Memory B cell (primary cell): ENCODE measurements around the gene KCNT2.
"Not testable (repeated sequence)": the region's sequence is repeated elsewhere in the genome, so short reads cannot be mapped to it uniquely, and the experiment has no call there.

Experiments
- ATAC-seq: fragments of 150-1000 bp; cut with Tn5 transposase; 2 replicates; pipeline ENCODE4 v1.10.0; 2021; ENCODE audit warnings: low read depth, mild to moderate bottlenecking, moderate library complexity
- DNase-seq, 2 donors: peaks; one replicate each; pipeline ENCODE4 v3.0.0; 2022; ENCODE audit warnings: low spot score in 2 of 2
- H3K27ac Mint-ChIP-seq: one replicate; pipeline ENCODE4 v1.8.0; 2022; ENCODE audit warnings: mild to moderate bottlenecking, moderate library complexity, mixed read lengths
- H3K27me3 Mint-ChIP-seq: one replicate; pipeline ENCODE4 v1.8.0; 2022; ENCODE audit warnings: mixed read lengths
- H3K36me3 Mint-ChIP-seq: one replicate; pipeline ENCODE4 v1.8.0; 2022; ENCODE audit warnings: mild to moderate bottlenecking, mixed read lengths
- H3K4me1 Mint-ChIP-seq: one replicate; pipeline ENCODE4 v1.8.0; 2022; ENCODE audit warnings: mixed read lengths
- H3K4me3 Mint-ChIP-seq: one replicate; pipeline ENCODE4 v1.8.0; 2022; ENCODE audit warnings: mild to moderate bottlenecking, moderate library complexity, mixed read lengths
- H3K9me3 Mint-ChIP-seq: one replicate; pipeline ENCODE4 v1.8.0; 2022; ENCODE audit warnings: mixed read lengths

KCNT2 gene

GRCh38 chr1:196516373-196516772 lies 91.9 kb downstream of the KCNT2 start:
- ATAC-seq, result no peak
- Mint-ChIP-seq H3K36me3 (no peaks in the 10 kb centered on the region), H3K27ac (no peak overlapping the region)

GRCh38 chr1:196515904-196516303 lies 92.3 kb downstream of the KCNT2 start:
- Mint-ChIP-seq H3K9me3 (peaks cover 7% of the 10 kb centered on the region), H3K4me1 (no peaks in the 10 kb centered on the region), H3K4me3 (no peak overlapping the region), H3K36me3 (no peaks in the 10 kb centered on the region), H3K27me3 (no peaks in the 10 kb centered on the region), H3K27ac (no peak overlapping the region)
- ATAC-seq (no peak), DNase-seq (no peak)

More at GRCh38 chr1:196516373-196516772, 91.9 kb downstream of the KCNT2 start:
- Mint-ChIP-seq H3K4me1 (no peaks in the 10 kb centered on the region), H3K9me3 (peaks cover 7% of the 10 kb centered on the region), H3K4me3 (no peak overlapping the region), H3K27me3 (no peaks in the 10 kb centered on the region)
- no peak for DNase-seq

DNA sequence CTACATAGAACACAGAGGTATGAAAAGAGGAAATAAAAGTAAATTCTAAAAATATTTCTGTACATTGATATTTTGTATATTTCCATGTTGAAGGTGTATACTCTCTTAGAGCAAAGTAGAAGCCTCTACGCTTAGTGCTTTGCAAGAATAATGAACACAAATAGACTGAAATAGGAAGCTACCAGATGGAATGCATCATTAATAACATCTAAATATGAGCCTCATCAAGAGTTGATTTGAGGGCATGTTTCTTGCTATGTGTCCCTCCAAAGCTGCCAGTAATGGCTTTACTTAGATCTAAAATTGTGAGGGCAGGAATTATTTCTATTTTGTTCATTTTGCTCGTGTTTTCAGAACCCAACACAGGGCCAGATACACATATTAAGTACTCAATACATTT lies 94.4 kb downstream of the KCNT2 start:
- H3K27ac Mint-ChIP-seq, result no peak overlapping the region
- H3K36me3 Mint-ChIP-seq, result no peaks in the 10 kb centered on the region
- H3K4me3 Mint-ChIP-seq, result no peak overlapping the region
- H3K4me1 Mint-ChIP-seq, result no peaks in the 10 kb centered on the region
- no peak for ATAC-seq
- H3K9me3 Mint-ChIP-seq, result peaks cover 5% of the 10 kb centered on the region
- DNase-seq, result no peak
- H3K27me3 Mint-ChIP-seq, result no peaks in the 10 kb centered on the region

GRCh38 chr1:196510451-196510850 lies 97.8 kb downstream of the KCNT2 start:
- Mint-ChIP-seq H3K4me1 (no peaks in the 10 kb centered on the region), H3K27me3 (no peaks in the 10 kb centered on the region), H3K27ac (no peak overlapping the region), H3K36me3 (no peaks in the 10 kb centered on the region), H3K4me3 (no peak overlapping the region), H3K9me3 (peaks cover 4% of the 10 kb centered on the region)
- no peak for ATAC-seq
- no peak for DNase-seq

DNA sequence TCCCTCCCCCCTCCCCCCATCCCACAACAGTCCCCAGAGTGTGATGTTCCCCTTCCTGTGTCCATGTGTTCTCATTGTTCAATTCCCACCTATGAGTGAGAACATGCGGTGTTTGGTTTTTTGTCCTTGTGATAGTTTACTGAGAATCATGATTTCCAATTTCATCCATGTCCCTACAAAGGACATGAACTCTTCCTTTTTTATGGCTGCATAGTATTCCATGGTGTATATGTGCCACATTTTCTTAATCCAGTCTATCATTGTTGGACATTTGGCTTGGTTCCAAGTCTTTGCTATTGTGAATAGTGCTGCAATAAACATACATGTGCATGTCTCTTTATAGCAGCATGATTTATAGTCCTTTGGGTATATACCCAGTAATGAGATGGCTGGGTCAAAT lies 104.0 kb downstream of the KCNT2 start:
- H3K27ac Mint-ChIP-seq, H3K27me3 Mint-ChIP-seq: not testable (repeated sequence)

DNA sequence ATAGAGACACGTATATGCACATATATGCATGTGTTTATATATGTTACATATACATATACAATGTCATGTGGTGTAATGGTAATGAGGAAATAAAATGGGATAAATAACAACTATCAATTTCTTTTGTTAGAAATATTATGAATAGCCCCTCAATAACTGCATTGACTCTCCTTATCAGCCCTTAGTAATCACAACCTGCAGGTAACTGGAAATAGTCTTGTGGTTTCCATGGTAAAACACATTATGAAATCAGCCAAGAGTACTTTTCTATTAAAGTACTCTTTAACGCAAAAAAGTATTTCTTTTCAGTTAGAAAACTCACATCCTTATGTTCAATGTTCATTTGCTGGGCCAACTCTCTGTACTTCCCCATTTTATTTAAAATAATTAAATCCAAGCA lies 105.8 kb downstream of the KCNT2 start:
- H3K36me3 Mint-ChIP-seq, result no peaks in the 10 kb centered on the region
- no peak overlapping the region for H3K4me3 Mint-ChIP-seq
- no peaks in the 10 kb centered on the region for H3K27me3 Mint-ChIP-seq
- H3K4me1 Mint-ChIP-seq, result no peaks in the 10 kb centered on the region
- peaks cover 4% of the 10 kb centered on the region for H3K9me3 Mint-ChIP-seq
- no peak for ATAC-seq
- no peak overlapping the region for H3K27ac Mint-ChIP-seq
- no peak for DNase-seq

More for the DNA sequence above, 104.0 kb downstream of the KCNT2 start:
- not testable (repeated sequence) for H3K4me1 Mint-ChIP-seq, DNase-seq, H3K4me3 Mint-ChIP-seq, H3K36me3 Mint-ChIP-seq, ATAC-seq, H3K9me3 Mint-ChIP-seq

DNA sequence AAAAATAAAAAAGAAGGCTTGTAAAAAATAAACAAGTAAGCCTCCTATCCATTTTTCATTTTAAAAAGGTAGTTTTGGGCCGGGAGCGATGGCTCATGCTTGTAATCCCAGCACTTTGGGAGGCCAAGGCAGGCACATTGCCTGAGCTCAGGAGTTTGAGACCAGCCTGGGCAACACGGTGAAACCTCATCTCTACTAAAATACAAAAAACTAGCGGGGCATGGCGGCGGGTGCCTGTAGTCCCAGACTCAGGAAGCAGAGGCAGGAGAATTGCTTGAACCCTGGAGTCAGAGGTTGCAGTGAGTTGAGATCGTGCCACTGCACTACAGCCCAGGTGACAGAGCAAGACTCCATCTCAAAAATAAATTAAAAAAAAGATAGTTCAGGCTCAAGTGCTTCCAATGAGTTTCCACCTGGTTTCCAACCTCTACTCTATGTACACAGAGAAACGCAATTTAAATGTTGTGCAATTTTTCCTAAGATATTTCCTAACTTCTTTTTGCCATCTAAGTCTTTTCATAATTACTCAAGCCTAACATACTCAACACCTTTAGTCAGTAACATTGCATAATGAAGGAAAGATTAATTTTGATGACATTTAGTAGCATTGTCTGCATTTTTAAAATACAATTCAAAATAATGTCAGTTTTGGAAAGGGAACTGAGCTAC lies 106.3 kb downstream of the KCNT2 start:
- no peak for DNase-seq
- no peaks in the 10 kb centered on the region for H3K4me1 Mint-ChIP-seq
- H3K27ac Mint-ChIP-seq, result no peak overlapping the region
- no peak overlapping the region for H3K4me3 Mint-ChIP-seq
- H3K27me3 Mint-ChIP-seq, result no peaks in the 10 kb centered on the region
- peaks cover 4% of the 10 kb centered on the region for H3K9me3 Mint-ChIP-seq
- no peak for ATAC-seq
- no peaks in the 10 kb centered on the region for H3K36me3 Mint-ChIP-seq

- Mint-ChIP-seq H3K4me3 (no peak overlapping the region), H3K27me3 (no peaks in the 10 kb centered on the region), H3K4me1 (no peaks in the 10 kb centered on the region), H3K27ac (no peak overlapping the region), H3K36me3 (no peaks in the 10 kb centered on the region), H3K9me3 (peaks cover 3% of the 10 kb centered on the region)
- DNase-seq (no peak), ATAC-seq (no peak)
Measured at GRCh38 chr1:196497817-196498216, 110.4 kb downstream of the KCNT2 start.

DNA sequence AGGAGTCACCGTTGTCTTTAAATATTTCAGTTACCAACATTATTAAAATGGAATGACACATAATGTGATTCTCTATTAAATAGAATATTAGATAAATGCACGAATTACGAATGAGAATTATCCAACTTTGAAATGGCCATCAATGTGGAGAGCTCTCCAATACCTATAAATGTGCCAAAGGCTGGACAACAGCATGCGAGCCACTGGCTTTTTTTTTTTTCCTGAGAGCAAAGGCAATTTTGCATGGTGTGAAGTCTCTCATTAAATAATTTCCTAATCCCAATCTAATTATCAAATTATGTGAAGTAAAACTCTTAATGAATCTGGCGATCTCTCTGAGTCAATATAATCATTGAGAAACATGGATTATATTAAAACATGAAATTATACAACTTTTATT lies 113.5 kb downstream of the KCNT2 start:
- Mint-ChIP-seq H3K4me1 (no peaks in the 10 kb centered on the region), H3K27ac (no peak overlapping the region), H3K27me3 (no peaks in the 10 kb centered on the region), H3K9me3 (peaks cover 1% of the 10 kb centered on the region), H3K36me3 (no peaks in the 10 kb centered on the region), H3K4me3 (no peak overlapping the region)
- ATAC-seq (no peak), DNase-seq (no peak)

GRCh38 chr1:196493881-196494280 lies 114.4 kb downstream of the KCNT2 start:
- Mint-ChIP-seq H3K4me1 (no peaks in the 10 kb centered on the region), H3K27me3 (no peaks in the 10 kb centered on the region), H3K4me3 (no peak overlapping the region), H3K27ac (no peak overlapping the region), H3K9me3 (peaks cover 1% of the 10 kb centered on the region), H3K36me3 (no peaks in the 10 kb centered on the region)
- no peak for DNase-seq
- ATAC-seq, result no peak

DNA sequence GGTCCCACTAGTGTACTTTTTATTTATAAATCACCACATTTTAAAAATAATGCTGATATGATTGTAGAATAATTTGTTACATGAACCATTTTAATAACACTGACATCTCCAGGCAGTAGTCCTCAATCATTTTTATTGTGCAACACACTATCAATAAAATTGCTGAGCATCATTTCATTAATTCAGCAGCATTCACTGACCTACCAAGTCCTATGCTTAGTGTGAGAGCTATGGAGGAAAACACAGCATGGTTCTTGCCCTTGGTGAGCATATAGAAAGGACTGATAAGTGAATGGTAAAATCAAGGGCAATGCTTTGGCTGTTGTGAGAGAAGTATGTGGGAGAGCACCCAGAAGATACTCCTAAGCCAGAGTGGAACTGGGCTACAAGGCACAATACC lies 119.7 kb downstream of the KCNT2 start:
- no peak overlapping the region for H3K4me3 Mint-ChIP-seq
- no peaks in the 10 kb centered on the region for H3K9me3 Mint-ChIP-seq
- H3K36me3 Mint-ChIP-seq, result no peaks in the 10 kb centered on the region
- DNase-seq (no peak), ATAC-seq (no peak)
- no peaks in the 10 kb centered on the region for H3K27me3 Mint-ChIP-seq
- no peaks in the 10 kb centered on the region for H3K4me1 Mint-ChIP-seq
- H3K27ac Mint-ChIP-seq, result no peak overlapping the region

- H3K4me3 Mint-ChIP-seq, result no peak overlapping the region
- peaks cover 3% of the 10 kb centered on the region for H3K9me3 Mint-ChIP-seq
- no peak overlapping the region for H3K27ac Mint-ChIP-seq
- ATAC-seq (no peak), DNase-seq (no peak)
- H3K27me3 Mint-ChIP-seq, result no peaks in the 10 kb centered on the region
- no peaks in the 10 kb centered on the region for H3K4me1 Mint-ChIP-seq
- no peaks in the 10 kb centered on the region for H3K36me3 Mint-ChIP-seq
Measured at GRCh38 chr1:196486346-196486745, 121.9 kb downstream of the KCNT2 start.

DNA sequence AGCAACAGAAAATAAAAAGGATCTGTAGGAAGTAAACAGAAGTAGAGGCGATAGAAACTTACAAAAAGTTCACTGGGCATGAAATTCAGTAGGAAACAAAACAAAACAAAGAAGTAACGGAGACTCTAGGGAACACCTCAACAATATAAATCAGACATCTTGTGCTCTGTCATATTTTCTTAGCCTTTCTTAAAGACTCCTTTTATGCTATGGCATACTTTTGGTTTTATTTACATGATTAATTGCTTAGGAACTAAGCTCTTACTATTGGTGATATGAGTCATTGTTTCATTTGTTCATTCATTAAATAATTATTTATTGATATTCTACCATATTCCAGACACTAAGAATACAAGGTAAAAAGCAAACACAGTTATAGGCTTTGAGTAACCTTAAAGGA lies 126.6 kb downstream of the KCNT2 start:
- Mint-ChIP-seq H3K4me3 (no peak overlapping the region), H3K9me3 (peaks cover 6% of the 10 kb centered on the region), H3K36me3 (no peaks in the 10 kb centered on the region), H3K27ac (no peak overlapping the region), H3K4me1 (no peaks in the 10 kb centered on the region), H3K27me3 (no peaks in the 10 kb centered on the region)
- DNase-seq (no peak), ATAC-seq (no peak)

GRCh38 chr1:196477262-196477661 lies 131.0 kb downstream of the KCNT2 start:
- H3K27ac Mint-ChIP-seq, result no peak overlapping the region
- no peaks in the 10 kb centered on the region for H3K4me1 Mint-ChIP-seq
- no peak overlapping the region for H3K4me3 Mint-ChIP-seq
- peaks cover 3% of the 10 kb centered on the region for H3K9me3 Mint-ChIP-seq
- ATAC-seq, result no peak
- DNase-seq, result no peak
- H3K36me3 Mint-ChIP-seq, result no peaks in the 10 kb centered on the region
- H3K27me3 Mint-ChIP-seq, result no peaks in the 10 kb centered on the region

- DNase-seq (no peak), ATAC-seq (no peak)
- Mint-ChIP-seq H3K27me3 (no peaks in the 10 kb centered on the region), H3K36me3 (no peaks in the 10 kb centered on the region), H3K27ac (no peak overlapping the region), H3K4me3 (no peak overlapping the region), H3K4me1 (no peaks in the 10 kb centered on the region), H3K9me3 (no peaks in the 10 kb centered on the region)
Measured at GRCh38 chr1:196467230-196467925, 140.9 kb downstream of the KCNT2 start.
